GM21717 (cell line): ENCODE measurements around the gene PCDH1.

Experiments used
- ATAC-seq: cut with Tn5 transposase; IDR thresholded peaks from one replicate; pipeline ENCODE4 v1.9.1; 2021; ENCODE audit warnings: mild to moderate bottlenecking, moderate library complexity; ENCODE audit not compliant: unreplicated experiment

PCDH1 gene

DNA sequence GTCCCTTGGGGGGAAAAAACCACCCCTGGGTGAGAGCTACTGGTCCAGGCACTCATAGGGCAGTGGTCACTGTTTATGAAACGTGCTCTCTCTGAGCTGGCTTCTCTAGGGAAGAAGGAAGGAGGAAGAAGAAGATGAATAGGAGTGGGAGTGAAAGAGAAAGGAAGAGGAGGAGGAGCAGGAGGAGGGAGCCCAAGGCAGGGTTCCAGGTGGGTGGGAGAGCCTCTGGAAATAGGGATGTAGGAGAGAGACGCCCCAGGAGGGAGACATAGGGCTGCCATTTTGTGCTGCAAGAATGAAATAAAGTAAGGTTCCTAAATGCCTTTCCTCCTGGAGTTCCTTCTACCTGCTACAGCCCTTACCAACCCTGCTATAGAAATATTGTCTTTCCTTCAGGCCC is 65.7 kb downstream of the PCDH1 start:
- ATAC-seq, result no peak

DNA sequence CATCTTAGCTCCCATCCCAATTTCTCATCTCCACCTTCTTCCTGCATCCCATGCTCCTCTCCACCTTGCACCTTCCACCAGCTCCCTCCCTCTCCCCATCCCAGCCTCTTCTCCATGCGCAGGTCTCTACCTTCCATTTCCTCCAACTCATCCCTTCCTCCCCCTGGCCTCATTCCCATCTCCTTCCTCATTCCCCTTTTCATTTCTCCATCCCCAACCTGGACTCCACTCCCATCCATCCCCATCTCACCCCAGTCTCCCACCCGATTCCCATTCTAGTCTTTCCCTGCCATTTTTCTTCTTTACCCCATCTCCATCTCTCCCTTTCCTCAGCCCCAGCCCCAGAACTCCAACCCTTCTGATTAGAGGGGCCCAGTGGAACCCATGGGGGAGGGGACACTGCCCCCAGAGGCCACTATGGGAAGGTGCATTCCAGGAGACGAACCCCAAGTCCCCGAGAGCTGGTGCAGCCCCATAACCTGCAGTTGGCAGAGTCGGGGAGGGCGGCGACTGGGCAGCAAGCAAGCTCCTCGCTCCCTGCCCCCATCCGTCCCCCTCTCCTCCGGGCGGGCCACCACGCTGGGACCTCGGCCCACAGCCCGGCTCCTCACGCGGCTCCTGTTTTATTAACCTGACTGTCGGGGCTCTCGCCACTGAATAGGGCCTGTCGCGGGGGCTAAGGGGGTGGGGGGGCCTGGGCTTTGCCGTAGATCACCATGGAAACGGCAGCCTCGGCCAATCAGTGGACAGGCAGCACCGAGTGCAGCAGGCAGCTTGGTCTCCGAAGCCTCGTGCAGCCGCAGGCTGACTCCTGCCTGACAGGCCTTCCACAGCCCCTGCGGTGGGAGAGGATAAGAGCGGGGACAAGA is 66.7 kb downstream of the PCDH1 start:
- ATAC-seq, result no peak

DNA sequence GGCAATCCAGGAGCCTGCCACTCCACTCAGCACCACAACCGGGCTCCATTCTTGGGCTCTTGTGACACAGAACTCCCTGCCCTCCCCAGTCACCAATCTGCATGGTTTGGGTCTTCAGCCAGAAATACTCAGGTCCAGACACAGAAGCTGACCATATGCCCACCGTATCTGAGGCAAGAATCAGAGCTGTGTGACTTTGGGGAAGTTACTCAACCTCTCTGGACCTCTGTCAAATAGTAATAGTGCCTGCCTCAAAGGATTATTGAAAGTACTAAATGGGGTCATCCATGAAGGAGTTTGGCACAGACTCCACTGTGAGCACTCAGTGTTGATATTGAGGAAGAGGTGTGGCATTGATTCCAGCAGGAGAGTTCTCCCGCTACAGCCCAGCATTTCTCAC is 67.5 kb downstream of the PCDH1 start:
- no peak for ATAC-seq

DNA sequence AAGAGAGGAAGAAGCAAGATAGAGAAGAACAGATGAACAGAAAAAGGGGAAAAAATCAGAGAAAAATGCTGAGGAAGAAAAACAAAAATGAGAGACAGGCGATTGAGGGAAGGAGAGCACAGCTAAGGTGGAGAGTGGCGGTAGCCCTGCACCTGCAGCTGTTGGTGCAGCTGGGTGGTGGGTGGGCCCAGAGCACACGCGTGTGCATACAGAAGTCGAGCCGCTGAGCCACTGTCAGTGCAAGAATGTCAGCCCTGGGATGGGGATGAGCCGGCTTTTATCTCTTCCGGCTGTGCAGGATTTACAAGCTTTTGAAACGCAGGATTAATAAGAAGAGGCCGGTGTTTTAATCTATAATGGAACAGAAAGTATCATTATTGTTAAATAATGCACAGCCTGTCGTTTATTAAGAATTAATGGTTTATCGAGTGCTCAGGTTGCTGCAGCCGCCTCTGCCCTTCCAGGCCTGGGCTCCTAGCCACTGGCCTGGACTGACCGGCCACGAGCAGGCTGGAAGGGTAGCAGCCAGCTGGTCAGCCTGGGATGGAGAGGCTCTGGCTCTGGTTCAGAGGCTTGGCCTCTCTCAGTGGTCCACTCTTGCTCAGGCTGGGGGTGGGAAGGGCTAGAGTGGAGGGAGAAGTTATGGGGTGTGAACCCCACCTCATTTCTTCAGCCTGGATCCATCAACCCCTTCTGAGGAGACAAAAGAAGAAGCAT is 68.7 kb downstream of the PCDH1 start:
- ATAC-seq, result no peak

DNA sequence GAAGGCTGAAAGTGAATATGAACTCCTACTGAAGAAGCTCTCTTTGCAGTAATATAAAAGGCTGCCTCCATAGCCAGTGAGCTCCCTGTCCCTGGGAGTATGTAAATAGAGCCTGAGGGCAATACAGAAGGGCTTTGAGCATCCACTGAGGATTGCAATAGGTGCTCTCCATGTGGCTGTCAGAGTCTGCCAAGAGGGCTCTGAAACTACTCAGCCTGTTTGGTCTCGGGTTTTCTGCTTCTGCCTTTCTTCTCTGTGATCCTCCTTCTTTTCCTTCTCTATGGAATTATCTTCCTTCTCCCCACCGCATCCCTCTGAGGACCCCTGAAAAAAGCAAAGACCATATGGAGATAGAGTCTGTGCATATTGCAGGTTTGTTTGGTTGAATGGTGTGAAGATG is 69.4 kb downstream of the PCDH1 start:
- no peak for ATAC-seq

DNA sequence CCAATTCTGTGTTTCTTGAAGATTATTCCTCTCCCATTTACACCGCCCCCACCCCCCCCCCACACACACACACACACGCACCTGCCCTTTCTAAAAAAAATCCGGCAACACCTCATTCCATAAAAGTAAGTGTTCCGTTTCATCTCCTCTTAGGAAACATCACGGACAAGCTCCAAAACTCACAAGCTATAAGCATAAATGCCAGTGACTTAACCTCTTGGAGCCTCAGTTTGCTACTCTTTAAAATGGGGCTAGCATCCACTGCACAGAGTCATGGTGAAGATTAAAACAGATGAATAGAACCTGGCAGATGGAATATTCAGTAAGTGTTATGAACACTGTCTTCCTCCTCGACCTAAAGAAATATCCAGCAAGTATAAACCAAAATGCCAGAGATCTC is 70.5 kb downstream of the PCDH1 start:
- no peak for ATAC-seq

DNA sequence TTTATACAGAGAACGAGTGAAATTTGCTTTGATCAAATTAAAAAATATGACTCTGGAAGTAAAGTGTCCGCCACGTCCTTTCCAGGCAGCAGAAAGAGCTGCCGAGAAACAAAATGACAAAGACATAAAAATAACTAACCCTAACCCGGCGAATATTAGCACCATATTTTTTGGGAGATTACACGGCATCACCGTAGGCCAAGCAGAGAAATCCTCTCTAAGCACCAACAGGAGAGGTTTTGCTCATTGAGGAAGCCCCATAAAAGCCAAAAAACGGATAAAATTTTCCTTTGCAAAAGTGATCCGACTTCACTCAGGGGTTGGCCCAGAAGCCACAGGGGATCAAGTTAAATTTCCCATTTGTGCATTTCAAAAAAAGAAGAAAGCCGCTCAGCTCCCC is 70.9 kb downstream of the PCDH1 start:
- no peak for ATAC-seq

DNA sequence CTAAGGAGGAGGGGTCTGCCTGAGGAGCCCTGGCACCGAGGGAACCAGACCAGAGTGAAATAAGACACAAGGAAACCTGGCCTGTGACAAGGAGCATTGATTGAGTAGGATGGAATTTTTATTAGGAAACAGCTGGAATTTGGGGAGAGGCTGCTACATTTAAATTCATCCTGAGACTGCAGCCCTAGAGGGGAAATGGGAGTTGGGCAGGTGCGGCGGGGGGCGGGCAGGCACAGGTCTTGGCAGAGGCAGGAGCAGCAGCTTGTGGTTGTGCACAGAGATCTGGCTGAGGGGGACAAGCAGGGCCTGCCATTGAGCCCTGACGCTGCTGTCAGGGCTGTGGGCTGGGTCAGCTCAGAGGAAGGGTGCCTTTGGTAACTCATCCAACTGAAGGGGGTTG is 71.6 kb downstream of the PCDH1 start:
- ATAC-seq, result no peak

DNA sequence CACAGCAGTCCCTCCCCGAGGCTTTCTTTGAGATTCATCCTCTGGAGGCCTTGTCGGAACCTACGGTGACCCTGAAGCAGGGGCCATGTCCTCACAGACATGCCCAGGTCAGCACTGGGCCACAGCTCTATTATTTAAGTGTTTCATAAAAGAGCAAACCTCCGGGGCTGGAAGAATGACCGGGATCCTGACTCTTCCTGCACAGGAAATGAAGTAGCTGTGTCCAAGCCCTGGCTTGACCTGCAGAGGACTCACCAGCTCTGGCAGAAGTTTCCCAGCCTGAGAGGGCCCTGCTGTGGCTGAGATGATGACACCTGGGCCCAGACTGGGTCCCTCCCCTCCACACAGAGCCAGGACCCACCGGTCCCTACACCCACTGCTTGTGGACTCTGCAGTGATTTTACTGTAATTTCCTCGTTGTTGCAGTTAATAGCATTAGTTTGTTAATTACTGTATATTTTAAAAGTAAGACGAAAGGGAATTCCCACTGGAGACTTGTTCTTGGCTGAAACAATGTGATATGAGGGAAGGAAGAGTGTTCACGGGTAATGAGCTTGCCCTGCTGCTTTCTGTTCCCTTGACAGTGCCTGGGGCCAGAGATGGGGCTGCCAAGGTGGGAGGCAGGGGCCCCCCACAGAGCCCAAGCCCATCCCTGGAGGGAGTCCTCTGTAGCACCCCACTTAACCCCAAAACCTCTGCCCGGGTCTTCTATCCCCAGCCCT is 72.2 kb downstream of the PCDH1 start:
- no peak for ATAC-seq

DNA sequence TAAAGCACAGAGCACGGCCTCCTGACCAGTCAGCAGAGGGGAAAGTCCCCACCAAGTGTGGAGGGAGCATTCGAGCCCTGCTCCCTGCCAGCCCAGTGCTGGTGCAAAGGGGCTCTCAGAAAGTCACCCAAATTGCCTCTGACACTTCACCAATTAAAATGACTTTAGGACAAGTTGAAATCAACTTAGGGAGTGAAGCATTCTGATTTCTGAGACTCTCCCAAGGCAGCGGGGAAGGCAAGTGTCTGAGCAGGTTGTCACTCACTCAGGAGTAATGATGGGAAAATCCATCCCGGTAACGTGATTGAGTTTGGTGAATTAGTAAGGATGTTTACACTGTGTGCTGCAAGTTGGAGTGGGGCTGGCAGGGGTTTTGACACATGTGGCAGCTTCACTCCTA is 73.7 kb downstream of the PCDH1 start:
- no peak for ATAC-seq
